Osteocyte (in vitro differentiated cells): ENCODE data around the gene GM2A. TPM values are rescaled to one million over a fixed set of nuclear protein-coding genes. Genes with fewer than 3 reads are reported as not detected.

Source experiments
- DNase-seq: peaks from one replicate; pipeline ENCODE4 v3.0.0; 2021; ENCODE audit warnings: mixed read lengths; ENCODE audit not compliant: unreplicated experiment; ENCODE audit errors: extremely low spot score
- H3K27ac Mint-ChIP-seq: one replicate; pipeline ENCODE4 v1.8.0; 2021; ENCODE audit warnings: mild to moderate bottlenecking, mixed read lengths; ENCODE audit not compliant: unreplicated experiment
- H3K27me3 Mint-ChIP-seq: one replicate; pipeline ENCODE4 v1.8.0; 2021; ENCODE audit warnings: mixed read lengths; ENCODE audit not compliant: unreplicated experiment
- H3K36me3 Mint-ChIP-seq: one replicate; pipeline ENCODE4 v1.8.0; 2021; ENCODE audit warnings: mixed read lengths; ENCODE audit not compliant: unreplicated experiment
- H3K4me1 Mint-ChIP-seq: one replicate; pipeline ENCODE4 v1.8.0; 2021; ENCODE audit warnings: mixed read lengths; ENCODE audit not compliant: unreplicated experiment
- H3K4me3 Mint-ChIP-seq: one replicate; pipeline ENCODE4 v1.8.0; 2021; ENCODE audit warnings: mild to moderate bottlenecking, moderate library complexity, mixed read lengths; ENCODE audit not compliant: unreplicated experiment
- H3K9me3 Mint-ChIP-seq: one replicate; pipeline ENCODE4 v1.8.0; 2021; ENCODE audit warnings: mixed read lengths; ENCODE audit not compliant: unreplicated experiment
- long read RNA-seq: library from polyadenylated mRNA; unstranded; transcript quantifications from one replicate; pipeline ENCODE4 v2.0.0, GENCODE V29; 2021
- total RNA-seq: library from RNA; stranded (reverse); gene quantifications from 2 replicates; pipeline ENCODE4 v1.2.1, GENCODE V29; 2021
- TF ChIP-seq, protein P1 (sequence below): fragments of 200-600 bp; sonication (generic); IDR thresholded peaks from 2 replicates; pipeline ENCODE4 v1.5.0; 2021; ENCODE audit warnings: antibody characterized with exemption, mild to moderate bottlenecking, moderate library complexity

Gene GM2A
- total RNA-seq, result 28.2 and 30.2 TPM in 2 replicates
- long read RNA-seq, transcript GM2A-201 (4 exons, 3,896 nt), result major isoform, 52 of 71 reads
- long read RNA-seq, partial matches to known transcripts, result 15 of 71 reads
- long read RNA-seq, other reads (novel, unspliced or antisense), result 4 of 71 reads

DNA sequence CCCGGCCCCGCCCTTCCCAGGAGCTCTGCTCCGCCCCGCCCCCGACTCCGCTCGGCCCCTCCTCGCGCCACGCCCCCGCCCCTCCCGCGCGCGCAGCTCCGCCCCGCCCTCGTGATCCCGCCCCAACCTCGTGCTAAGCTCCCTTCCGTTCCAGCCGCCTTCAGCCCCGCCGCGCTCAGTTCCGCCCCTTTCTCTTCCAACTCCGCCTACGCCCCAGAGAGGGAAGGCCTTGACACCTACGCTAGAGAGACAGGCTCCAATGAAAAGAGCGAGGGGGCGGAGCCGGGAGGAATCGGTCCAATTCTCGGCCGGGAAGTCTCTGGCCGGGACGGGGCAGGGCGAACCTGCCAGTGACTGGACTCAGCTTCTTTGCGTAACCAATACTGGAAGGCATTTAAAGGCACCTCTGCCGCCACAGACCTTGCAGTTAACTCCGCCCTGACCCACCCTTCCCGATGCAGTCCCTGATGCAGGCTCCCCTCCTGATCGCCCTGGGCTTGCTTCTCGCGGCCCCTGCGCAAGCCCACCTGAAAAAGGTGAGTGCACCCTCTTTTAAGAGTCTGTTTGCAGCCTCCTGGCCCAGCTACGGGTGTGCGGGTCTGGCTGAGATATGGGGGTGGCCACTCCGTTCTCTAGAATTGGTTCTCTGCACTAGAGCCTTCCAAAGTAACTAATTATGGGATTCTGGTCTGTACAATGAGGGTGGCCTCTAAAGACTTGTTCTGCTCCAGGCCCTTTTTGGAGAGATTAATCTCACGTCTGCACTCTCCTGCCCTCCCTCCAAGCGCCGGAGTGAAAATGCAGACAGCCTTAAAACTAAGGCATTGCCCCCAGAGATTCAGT is at the start of gene GM2A:
Gene GM2A, plus strand, starts transcription at position 424 of the 843 bp plus-strand sequence. Its CDS starts 32 bp downstream, at position 456.
- DNase-seq, result peak; percentile 100
- H3K4me3 Mint-ChIP-seq, result peak within 1 kb of the TSS; percentile 91
- peaks cover 14% of the 10 kb centered on the region for H3K4me1 Mint-ChIP-seq
- H3K27ac Mint-ChIP-seq, result peak within 1 kb of the TSS; percentile 70
- no peaks in the 10 kb centered on the region for H3K9me3 Mint-ChIP-seq
- H3K27me3 Mint-ChIP-seq, result peaks cover 9% of the 10 kb centered on the region
- no peaks in the 10 kb centered on the region for H3K36me3 Mint-ChIP-seq
- TF ChIP-seq, protein P1, sequence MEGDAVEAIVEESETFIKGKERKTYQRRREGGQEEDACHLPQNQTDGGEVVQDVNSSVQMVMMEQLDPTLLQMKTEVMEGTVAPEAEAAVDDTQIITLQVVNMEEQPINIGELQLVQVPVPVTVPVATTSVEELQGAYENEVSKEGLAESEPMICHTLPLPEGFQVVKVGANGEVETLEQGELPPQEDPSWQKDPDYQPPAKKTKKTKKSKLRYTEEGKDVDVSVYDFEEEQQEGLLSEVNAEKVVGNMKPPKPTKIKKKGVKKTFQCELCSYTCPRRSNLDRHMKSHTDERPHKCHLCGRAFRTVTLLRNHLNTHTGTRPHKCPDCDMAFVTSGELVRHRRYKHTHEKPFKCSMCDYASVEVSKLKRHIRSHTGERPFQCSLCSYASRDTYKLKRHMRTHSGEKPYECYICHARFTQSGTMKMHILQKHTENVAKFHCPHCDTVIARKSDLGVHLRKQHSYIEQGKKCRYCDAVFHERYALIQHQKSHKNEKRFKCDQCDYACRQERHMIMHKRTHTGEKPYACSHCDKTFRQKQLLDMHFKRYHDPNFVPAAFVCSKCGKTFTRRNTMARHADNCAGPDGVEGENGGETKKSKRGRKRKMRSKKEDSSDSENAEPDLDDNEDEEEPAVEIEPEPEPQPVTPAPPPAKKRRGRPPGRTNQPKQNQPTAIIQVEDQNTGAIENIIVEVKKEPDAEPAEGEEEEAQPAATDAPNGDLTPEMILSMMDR, result no peak

DNA sequence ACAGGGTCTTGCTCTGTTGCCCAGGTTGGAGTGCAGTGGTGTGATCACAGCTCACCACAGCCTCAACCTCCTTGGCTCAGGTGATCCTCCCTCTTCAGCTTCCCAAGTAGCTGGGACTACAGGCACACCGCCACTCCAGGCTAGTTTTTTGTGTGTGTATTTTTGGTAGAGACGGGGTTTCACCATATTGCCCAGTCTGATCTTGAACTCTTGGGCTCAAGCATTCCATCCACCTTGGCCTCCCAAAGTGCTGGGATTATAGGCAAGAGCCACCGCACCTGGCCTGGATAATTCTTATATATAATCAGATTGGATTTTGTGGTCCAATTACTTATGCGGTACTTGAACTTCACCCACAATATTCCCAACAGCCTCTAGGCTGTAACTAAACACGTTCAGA is 48.9 kb upstream of the GM2A start:
- no peaks in the 10 kb centered on the region for H3K36me3 Mint-ChIP-seq
- TF ChIP-seq, protein P1, result no peak
- no peaks in the 10 kb centered on the region for H3K4me1 Mint-ChIP-seq
- H3K27me3 Mint-ChIP-seq, result peaks cover 14% of the 10 kb centered on the region
- no peaks in the 10 kb centered on the region for H3K9me3 Mint-ChIP-seq
- H3K4me3 Mint-ChIP-seq, result no peak overlapping the region
- H3K27ac Mint-ChIP-seq, result no peak overlapping the region
- DNase-seq, result peak; percentile 40

DNA sequence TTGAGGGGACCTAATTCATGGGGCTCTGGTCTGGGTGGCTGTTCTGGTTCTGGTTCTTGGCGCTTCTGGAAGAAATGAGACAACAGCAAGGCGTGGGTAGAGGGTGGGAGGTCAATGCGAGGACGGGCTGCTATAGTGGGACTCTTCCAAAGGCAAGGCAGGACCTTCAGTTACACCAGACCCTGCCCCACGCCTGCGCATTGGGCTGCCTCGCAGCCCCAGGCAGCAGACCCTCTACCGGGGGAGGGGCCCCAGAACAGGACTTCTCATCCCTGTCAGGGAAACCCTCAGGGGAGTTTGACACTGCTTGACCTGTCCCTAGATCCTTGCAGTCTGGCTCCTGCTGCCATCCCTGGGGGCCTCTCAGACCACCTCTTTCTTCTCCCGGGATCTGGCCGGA is 47.6 kb upstream of the GM2A start:
- H3K4me3 Mint-ChIP-seq, result no peak overlapping the region
- no peaks in the 10 kb centered on the region for H3K4me1 Mint-ChIP-seq
- no peaks in the 10 kb centered on the region for H3K36me3 Mint-ChIP-seq
- no peak overlapping the region for H3K27ac Mint-ChIP-seq
- peak; percentile 73 for DNase-seq
- no peaks in the 10 kb centered on the region for H3K9me3 Mint-ChIP-seq
- peaks cover 11% of the 10 kb centered on the region for H3K27me3 Mint-ChIP-seq
- TF ChIP-seq, protein P1, result no peak

DNA sequence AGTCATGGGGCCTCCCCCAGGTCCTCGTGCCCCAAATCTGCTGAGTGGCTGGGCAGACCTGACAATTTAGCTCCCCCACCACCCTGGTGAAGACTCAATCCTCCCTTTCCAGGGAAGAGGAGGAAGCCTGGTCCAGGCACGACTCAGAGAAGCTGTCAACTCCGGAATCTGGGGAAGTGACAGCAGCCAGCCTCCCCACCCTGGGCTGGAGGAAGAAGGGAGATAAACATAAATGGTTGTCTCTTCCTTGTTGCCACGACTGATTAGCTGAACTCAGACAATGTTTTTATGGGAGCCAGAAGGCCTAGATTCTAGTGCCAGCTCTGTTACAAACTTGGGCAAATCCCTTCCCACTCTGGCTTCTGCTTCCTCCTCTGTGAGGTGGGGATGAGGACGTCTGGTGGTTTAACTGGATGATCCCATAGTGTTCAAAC is 44.5 kb upstream of the GM2A start:
- H3K27me3 Mint-ChIP-seq, result peaks cover 8% of the 10 kb centered on the region
- peak; percentile 46 for DNase-seq
- H3K4me3 Mint-ChIP-seq, result no peak overlapping the region
- no peaks in the 10 kb centered on the region for H3K36me3 Mint-ChIP-seq
- no peak overlapping the region for H3K27ac Mint-ChIP-seq
- H3K9me3 Mint-ChIP-seq, result no peaks in the 10 kb centered on the region
- TF ChIP-seq, protein P1, result no peak
- H3K4me1 Mint-ChIP-seq, result no peaks in the 10 kb centered on the region

DNA sequence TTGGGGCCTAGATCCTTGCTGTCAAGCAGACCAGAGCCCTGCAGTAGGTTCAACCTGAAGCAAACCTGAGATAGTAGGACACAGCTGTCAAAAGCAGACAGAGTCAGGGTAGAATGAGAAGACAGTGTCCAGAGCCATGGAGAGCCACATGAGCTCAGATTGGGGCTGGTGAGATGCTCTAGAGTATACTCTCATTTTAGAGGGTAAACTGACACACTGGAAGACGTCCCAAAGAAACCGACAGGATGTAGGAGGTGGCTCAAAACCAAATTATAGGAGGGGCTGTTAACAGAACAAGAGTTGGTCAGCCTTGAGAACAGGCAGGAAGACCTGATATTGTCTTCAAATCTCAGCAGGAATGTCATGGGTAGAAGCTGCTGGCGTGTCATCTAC is 40.6 kb upstream of the GM2A start:
- no peak overlapping the region for H3K4me3 Mint-ChIP-seq
- DNase-seq, result no peak
- TF ChIP-seq, protein P1, result no peak
- H3K36me3 Mint-ChIP-seq, result no peaks in the 10 kb centered on the region
- no peak overlapping the region for H3K27ac Mint-ChIP-seq
- H3K27me3 Mint-ChIP-seq, result peaks cover 5% of the 10 kb centered on the region
- H3K9me3 Mint-ChIP-seq, result no peaks in the 10 kb centered on the region
- H3K4me1 Mint-ChIP-seq, result no peaks in the 10 kb centered on the region
